NCI-H524 treated with DMSO at 0.1 percent for 48 hours (cell line): ENCODE results near the gene EME1.
"Not testable (repeated sequence)": the region's sequence is repeated elsewhere in the genome, so short reads cannot be mapped to it uniquely, and the experiment has no call there.

Experiments
- DNase-seq: peaks from one replicate; lab custom pipeline; 2025; lab: John Stamatoyannopoulos, UW

The EME1 gene, protein sequence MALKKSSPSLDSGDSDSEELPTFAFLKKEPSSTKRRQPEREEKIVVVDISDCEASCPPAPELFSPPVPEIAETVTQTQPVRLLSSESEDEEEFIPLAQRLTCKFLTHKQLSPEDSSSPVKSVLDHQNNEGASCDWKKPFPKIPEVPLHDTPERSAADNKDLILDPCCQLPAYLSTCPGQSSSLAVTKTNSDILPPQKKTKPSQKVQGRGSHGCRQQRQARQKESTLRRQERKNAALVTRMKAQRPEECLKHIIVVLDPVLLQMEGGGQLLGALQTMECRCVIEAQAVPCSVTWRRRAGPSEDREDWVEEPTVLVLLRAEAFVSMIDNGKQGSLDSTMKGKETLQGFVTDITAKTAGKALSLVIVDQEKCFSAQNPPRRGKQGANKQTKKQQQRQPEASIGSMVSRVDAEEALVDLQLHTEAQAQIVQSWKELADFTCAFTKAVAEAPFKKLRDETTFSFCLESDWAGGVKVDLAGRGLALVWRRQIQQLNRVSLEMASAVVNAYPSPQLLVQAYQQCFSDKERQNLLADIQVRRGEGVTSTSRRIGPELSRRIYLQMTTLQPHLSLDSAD

DNA sequence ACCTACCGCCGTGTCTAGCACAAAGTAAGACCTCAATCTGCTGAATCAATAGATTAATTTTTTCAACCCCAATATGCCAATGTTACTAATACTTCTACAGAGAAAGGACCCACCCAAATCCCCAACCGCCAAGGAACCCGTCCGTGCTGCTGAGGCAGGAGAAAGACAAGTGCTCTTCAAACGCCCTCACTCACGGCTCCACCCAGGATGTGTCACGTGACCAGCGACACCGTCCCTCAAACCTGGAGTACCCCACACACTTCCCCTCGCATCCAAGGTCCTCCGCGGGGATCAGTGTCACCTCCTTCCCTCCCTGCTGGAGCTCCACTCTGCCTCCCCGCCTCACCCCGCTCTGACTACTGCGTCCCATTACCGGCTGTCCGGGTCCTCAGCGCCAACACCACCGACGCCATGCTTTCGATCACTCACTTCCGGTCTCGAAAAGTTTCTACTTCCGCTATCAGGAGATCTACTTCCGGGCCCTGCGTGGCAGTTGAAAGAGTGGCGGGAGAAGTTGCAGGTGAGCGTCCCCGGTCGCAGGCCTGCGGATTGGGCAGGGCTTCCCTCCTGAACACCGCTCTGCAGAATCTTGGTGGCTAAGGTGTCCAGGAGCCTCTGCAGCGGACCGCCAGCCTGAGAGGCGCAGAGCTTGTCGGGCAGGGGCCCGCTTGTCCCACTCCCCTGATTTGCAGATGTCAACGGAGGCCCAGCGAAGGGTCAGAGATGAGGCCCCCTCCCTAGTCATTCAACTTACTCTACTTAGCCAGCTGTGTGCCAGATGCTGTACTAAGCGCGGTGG is at the start of gene EME1, which contains the start of gene MRPL27:
Gene EME1 (plus strand): TSS at position 472 of the 799 bp plus-strand sequence. CDS start 1,980 bp downstream, outside the sequence.
Gene MRPL27 (minus strand): TSS at position 427 of the 799 bp plus-strand sequence. CDS start 14 bp downstream, at position 413.
- peak; percentile 80 for DNase-seq

DNA sequence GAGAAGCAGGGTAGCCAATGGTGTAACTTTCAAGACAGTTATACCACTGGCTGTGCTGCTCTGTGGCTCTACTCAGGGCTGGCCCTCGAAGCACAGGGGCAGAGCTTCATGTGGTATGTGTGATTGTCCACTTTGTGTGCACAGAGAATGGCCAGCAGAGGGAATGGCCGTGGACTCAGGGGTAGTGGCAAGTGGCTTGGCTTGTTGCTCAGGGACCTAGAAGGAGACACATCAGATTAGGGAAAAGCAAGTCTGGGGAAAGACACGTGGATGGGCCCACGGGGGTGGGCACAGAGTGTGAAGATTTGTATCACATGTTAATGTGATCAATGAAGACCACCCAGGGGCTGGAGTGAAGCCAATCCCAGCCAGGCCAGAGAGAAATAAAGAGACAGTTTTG is 47.1 kb upstream of the EME1 start:
- no peak for DNase-seq

DNA sequence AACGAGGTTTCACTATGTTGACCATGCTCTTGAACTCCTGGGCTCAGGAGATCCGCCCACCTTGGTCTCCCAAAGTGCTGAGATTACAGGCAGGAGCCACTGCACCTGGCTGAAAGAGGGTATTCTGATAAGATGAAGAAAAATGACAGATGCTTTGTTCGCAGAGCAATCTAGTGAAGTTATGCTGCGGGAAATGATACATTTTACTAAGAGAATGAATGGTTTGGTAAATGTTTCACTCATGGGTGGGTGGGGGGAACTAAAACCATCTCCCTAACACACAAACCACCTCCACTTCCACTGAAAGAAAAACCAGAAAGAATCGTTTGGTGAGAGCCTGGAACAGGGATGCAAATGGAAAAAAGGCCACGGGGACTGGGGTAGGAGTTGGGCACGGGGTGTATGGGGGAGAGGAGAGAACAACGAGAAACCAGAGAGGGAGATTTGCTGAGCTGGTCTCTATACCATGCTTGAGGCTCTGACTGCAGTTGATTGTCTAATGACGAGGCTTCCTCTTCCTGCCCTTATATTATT is 46.1 kb upstream of the EME1 start:
- no peak for DNase-seq

DNA sequence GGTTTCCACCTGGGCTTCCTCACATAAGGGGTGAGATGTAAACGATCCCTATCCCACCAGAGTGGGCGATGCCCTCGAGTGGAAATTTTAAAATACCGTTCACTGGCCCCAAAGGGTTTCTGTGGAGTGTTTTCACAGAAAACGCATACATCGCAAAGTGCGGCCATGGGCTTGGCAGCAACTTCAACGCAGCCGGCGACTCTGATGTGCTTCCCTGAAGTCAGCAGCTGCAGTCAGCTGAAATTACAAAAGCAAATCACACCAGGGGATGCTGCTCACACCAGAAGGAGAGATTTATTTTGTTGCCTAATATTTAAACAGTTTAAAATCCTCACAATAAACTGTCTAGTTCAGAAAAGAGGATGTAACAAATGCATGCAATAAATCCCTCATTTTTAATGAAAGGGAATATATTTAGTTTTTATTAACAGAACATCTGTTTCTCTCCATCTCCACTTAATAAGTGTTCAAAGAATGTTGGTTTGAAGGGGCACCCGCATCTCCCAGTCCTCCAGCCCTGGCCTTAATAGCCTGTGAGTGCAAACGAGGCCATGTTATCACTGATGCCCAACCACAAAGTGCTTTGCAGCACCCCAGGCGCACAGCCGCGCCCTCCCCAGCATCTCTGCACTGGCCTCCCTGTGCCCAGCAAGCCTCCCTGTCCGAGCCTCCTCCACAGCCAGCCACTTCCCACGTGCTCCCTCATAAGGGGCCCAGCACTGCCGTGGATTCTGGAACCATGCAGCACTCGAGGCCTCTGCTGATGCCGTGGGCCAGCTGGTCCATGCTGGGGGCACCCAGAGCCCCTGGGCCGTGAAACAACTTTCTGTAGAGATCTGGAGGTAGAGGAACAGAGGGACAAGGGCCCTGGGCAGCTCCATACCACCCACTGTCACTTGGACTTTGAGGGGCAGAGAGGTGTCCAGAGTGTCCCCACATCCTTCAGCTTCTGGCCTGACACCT is 44.4 kb upstream of the EME1 start:
- no peak for DNase-seq

DNA sequence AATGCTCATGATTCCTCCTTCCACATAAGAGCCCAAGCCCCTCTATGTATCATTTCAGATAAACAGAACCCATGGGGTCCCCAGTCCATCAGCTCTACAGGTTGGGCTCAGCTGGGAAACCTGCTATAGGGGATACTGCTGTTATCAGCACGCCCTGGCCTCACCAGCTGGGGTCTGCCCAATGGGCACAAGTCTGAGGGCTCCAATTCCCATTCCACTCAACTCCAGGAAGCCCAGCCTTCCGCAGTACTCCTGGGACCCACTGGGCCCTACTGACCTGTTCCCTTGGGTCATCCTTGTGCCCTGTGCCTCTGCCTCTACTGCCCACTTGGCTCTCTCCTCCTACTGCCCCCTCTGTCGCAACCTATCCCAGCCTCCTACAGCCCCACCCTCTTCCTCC is 43.3 kb upstream of the EME1 start:
- DNase-seq = no peak

DNA sequence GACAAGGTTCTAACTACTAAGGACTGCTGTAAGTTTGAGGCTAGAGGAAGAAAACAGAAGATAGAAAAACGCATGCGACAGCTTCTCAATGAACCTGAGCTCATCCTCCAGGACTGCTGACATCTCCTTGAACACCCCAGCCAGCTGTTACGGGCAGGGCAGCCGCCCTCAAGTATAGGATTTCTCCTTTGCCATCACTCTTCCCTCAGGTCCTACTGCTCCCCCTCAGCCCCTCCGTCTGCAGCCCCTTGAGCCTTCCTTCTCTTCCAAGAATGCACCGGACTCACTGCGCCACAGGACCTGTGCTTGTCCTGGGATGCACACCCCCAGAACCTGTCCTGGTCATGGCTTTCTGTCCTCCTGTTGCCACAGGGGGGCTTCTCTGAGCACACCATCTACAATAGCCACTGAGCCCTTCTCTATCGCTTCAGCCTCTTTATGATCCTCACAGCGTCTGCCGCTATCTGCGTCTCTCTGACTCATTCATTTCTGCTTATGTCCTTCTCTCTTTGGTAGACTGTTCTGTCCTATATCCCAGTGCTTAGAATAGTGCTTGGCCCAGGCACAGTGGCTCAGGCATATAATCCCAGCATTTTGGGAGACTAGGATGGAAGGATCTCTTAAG is 42.8 kb upstream of the EME1 start:
- peak; percentile 30 for DNase-seq

DNA sequence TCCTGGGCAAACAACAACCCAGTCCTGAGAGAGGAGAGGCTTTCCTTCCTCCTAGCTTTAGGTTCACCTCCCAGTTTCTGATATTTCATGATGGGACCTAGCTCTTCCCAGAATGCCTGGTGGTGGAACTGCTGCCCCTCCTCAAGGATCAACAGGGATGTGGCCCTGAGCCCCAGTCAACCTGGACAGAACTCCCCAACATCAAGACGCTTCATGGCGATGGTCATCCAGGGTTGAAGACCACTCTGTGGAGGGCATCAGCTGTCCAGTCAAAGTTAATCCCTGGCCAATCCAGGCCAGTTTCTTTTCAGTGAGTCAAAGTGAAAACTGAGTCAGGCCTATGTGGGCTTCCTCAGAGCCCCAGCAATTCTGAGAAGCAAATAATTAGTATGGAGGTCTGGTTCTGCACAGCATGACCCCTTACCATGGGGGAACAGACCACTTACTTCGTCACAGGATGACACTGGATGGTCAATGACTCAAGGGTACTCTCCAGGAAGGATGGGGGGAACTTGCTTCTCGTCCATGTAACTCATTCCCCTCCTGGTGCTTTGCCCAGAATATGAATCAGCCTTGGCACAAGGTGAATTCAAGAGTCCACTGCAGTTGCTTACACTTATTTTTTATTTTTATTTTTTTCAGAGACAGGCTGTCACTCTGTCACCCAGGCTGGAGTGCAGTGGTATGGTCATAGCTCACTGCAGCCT is 41.8 kb upstream of the EME1 start:
- no peak for DNase-seq

DNA sequence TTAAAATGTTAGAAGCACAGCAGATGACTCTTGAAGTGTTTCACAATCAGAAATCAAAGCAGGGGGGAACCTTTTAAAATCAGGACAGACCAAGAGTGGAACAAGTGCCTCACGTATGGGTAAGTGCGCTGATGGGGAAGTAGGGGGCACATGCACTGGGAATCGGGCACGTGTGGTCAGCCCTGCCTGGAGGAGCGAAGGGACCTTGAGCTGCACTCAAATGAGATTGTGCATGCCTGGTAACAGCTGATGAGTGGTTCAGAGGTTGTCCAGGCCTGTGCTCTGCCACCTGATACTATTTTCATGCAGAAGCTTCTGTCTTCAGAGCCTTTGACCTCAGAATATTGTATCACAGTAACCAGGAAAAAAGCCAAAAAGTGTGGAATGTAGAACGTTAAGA is 40.8 kb upstream of the EME1 start:
- no peak for DNase-seq

DNA sequence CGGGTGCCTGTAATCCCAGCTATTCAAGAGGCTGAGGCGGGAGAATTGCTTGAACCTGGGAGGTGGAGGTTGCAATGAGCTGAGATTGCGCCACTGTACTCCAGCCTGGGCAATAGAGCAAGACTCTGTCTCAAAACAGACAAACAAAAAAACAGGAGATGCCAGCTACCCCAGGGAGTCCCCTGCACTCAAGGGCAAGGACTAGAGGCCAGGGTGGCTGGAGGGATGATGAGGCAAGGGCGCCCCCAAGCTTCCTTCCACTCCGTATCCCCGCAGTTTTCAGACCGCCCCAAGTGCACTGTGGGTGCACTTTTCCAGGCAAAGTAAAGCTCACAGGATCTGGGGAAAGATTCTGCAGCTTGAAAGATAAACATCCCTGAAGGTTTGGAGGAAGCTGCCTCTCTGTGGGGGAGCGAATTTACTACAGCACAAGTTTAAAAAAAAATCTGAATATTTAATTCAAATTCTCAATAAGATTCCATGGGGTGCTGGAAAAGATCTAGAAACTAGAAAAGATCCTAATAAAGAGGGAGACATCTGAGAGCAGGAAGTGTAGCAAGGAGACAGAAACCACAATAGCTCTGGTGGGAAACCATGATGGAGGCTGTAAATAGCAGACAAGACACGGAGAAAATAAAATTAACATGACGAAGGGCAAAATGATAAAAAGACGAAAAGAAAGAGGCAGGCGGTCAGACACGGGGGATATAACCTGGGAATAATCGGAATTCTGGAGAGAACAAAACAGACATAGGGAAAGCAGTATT is 39.6 kb upstream of the EME1 start:
- DNase-seq = not testable (repeated sequence)

DNA sequence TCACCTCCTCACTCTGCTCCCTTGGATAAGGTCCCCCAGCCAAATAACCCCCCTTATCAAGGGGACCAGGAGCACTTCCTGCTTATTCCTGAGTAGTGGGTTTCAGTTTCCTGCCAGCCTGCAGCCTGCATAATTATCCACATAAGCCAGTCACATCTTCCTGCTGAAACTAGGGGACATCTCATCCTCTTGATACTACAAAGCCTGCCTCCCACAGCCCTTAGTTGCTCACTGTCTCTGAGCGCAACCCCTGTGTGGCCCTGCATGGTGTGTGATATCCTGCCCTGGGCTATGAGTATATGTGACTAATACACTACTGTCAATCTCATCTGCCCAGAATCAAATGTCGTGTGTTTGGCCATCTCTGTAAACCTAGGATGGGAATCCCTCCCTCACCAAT is 35.1 kb upstream of the EME1 start:
- no peak for DNase-seq

DNA sequence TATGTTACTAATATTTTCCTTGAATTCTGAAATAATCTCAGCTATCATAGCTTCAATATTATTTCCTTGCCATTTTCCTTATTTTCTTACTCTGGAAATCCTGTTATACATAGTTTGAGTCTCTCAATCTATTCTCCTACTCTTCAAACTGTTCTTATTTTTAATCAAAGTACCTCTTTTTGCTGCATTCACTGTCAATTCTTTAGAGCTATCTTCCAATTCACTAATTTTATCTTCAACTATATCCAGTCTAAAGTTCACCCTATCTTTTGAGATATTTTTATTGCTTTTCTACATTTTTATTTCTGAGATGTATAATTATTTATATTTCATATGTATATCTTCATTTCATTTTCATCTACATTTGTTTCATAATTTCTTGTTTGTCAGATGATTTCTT is 34.4 kb upstream of the EME1 start:
- no peak for DNase-seq

DNA sequence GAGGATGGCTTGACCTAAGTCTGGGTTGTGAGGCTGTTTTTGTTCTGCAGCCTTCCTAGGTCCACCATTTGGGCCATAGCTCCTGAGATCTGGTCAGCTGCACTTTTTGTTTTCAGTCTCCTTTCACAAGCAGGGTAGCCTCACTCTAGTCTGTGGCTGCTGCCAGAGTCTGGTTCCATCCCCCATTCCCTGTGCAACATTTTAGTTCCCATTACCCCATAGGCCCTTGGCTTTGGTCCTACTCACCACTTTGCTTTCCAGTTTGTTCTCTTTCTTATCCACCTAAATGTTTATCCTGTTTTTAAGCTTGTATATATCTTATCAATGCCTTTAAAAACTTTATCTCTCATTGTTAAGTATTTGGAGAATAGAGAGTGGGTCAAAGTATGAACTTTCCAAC is 33.6 kb upstream of the EME1 start:
- DNase-seq = no peak

DNA sequence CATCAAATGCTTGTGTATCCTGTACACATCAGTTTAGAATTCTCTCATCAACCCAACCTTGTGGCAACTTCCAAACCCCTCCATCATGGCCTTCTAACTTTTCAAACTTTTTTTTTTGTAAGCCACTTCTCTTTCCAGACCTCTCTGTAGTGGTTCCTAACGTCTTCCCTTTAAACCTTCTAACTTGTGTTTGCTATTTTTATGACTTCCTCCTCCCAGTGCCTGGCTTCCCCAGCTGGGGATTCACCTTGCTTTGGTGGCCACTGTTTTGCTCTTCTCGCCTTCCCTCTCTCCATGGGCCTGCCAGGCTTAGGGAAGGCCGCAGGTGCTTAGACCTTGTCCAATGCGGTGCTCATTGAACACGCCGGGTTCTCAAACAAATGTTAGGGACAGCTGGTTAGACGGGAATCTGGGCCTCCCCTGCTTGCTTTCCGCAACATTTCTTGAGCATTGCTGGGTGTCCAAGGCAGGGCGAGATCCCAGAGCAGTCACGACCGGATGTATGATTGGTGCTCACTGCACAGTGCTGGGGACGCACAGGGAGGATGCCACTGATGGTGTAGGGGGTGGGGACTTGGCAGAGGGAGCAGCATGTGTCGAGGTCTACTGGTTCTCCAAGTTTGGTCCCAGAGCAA is 28.2 kb upstream of the EME1 start:
- DNase-seq = no peak

DNA sequence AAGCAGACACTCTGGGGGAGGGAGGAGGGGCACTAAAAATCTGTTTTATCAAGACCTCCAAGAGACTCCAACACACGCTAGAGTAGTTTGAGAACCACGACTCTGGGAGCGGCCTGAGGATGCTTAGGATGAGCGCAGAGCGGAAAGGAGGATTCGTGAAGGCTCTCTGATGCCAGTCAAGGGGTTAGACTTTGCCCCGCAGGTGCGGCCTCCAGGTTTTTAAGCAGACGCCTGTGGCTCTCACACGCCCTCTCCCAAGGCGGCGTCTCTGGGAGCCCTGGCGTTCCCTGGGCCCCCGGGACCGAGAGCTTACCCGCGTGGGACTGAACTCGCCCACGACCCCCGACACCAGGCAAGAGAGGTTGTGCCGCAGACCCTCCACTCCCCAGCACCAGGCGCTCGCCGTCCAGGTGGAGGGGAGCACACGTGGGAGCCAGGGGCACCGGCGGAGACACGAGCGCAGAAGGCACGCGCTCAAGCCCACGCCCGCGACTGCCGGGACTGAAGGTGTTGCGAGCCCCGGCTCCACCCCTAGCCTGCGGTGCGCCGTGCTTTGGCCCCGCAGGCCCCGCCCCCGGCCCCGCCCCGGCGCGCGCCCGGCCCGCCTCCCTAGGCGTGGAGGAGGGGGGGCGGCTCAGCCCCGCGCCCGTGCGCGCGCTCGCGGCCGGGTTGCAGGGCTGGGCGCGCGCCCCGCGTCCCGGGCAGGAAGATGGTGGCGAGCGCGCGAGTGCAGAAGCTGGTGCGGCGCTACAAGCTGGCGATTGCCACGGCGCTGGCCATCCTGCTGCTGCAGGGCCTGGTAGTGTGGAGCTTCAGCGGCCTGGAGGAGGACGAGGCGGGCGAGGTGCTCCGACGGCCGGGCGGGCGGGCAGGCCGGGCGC is 27.4 kb upstream of the EME1 start, which contains the start of gene XYLT2:
Gene XYLT2 (plus strand): TSS at position 695 of the 881 bp plus-strand sequence. CDS start 15 bp downstream, at position 710.
- no peak for DNase-seq

DNA sequence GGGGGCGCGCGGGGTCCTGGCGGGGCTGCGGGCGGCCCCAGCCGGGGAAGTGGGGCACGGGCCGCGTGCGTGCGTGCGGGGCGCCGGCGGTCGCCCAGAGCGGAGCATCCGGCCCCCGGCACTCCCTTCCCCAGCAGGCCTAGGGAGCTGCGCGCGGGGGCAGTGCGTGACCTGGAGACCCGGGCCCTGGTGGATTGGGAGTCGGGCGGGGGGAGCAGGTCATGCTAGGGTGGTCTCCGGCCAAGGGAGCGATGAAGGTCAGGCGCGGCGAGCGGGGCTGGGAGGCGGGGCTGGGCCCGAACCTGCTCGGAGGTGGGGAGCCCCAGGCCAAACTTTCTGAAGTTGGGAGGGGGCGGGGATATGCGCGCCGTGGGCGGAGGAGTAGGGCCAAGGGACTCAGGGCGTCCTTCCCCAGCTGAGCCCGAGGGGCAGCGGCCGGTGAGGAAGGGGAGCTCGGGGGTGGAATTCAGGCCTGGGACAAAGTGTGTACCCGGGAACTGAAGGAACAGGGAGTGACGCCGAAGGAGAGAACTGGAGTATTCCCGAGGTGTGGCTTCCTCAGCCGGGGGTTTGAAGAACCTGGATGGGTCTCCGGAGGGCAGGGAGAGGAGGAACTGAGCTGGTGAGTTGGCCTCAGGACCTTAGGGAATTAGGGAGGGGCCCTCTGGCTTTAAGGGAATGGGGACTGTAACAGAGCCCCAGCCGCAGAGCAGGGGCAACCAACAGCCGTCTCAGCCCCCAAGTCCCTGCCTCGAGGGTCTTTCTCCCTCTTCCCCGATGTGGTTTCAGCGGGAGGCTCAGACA is 26.5 kb upstream of the EME1 start:
- DNase-seq = no peak

DNA sequence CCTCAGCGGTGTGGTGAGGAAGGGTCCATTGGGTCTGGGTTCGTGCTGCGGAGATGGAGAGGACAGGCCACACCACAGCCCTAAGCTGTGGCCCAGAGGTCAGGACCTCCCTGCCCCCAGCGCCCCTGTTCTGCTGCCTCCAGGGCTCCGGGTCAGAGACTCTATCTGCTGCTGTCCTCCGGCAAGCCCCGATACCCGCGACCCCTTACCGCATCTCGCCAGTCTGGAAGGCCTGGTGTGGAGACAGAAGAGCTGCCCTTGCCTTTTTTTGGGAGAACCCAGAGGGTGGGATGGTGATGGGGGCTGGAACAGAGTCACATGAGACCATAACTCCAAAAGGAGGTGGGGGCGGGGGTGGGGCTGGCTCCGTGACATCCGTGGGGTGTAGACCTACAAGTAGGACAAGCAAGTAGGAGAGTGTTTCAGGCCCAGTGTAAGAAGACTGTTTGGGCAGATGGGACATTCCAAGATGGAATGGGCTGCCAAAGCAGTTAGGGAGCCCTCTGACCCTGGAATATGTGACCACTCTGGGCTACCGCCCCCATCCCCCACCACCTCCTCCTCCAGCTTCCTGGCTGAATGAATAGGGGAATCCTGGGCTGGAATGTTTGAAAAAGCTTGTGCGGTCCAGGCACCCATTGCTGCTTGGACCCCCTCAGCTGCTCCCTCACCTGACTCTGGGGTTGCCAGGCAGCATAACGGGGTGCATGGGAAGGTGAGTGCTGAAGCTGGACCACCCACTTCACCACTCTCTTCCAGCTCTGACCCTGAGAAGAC is 25.7 kb upstream of the EME1 start:
- DNase-seq = no peak
